Left lung (tissue), 10 donors: ENCODE data around the gene TRIM13. TPM values are rescaled to one million over a fixed set of nuclear protein-coding genes. Genes with fewer than 3 reads are reported as not detected.

Experiments
- ATAC-seq: fragments of 200-7000 bp; cut with Tn5 transposase; one replicate; pipeline ENCODE4 v1.9.1; 2020; ENCODE audit warnings: moderate library complexity
- DNase-seq, 4 donors: peaks; one replicate each; pipeline ENCODE4 v3.0.0-alpha.2; 2013 to 2020
- H3K27ac ChIP-seq, 2 donors: fragments of 200-600 bp; sonication (generic) in 1 of 2; one replicate each; pipeline versions ENCODE4 v1.5.0 to v1.8.0; 2020 to 2021
- H3K27me3 ChIP-seq, 2 donors: fragments of 200-600 bp; sonication (generic) in 1 of 2; one replicate each; pipeline versions ENCODE4 v1.5.0 to v1.8.0; 2020 to 2021
- H3K36me3 ChIP-seq, 2 donors: fragments of 200-600 bp; sonication (generic) in 1 of 2; one replicate each; pipeline versions ENCODE4 v1.5.0 to v1.8.0; 2020 to 2021
- H3K4me1 ChIP-seq, 2 donors: fragments of 200-600 bp; one replicate each; pipeline ENCODE4 v1.8.0; 2021
- H3K4me3 ChIP-seq, 2 donors: fragments of 200-600 bp; sonication (generic) in 1 of 2; one replicate each; pipeline versions ENCODE4 v1.5.0 to v1.8.0; 2020 to 2021; ENCODE audit warnings: mild to moderate bottlenecking in 1 of 2
- H3K9me3 ChIP-seq, 2 donors: fragments of 200-600 bp; sonication (generic) in 1 of 2; one replicate each; pipeline versions ENCODE4 v1.5.0 to v1.8.0; 2020 to 2021
- intact Hi-C, 2 donors: fragments of 100-400 bp; cut with DNase I; formaldehyde crosslinking; loops; one replicate each; pipeline versions ENCODE4 v1.11.2 to v1.14.2; 2022
- polyA plus RNA-seq, 6 donors: library from polyadenylated mRNA; unstranded; fragments of 120-200 nt; gene quantifications; one replicate each; pipeline ENCODE4 v1.2.1, GENCODE V29; 2013; ENCODE audit not compliant: insufficient read length in 6 of 6
- total RNA-seq, 2 donors: library from RNA; stranded (reverse); fragmentation: NEBNext Ultra II Directional; extraction: Animal tissue kit (Norgen Biotek cat#: 25700); gene quantifications; one replicate each; pipeline ENCODE4 v1.2.1, GENCODE V29; 2021
- TF ChIP-seq, protein P1 (sequence below), 2 donors: fragments of 200-600 bp; sonication (generic) in 1 of 2; IDR thresholded peaks; one replicate each; pipeline versions ENCODE4 v1.5.0 to v1.8.0; 2021; ENCODE audit warnings: antibody characterized with exemption in 2 of 2
- donor health status: DM: no; HTN: yes; CAD: no.
- donor health status: DM: no; HTN: no; CAD: no.

Gene TRIM13
- total and polyA plus RNA-seq, 8 donors = 30.5 to 55.6 (median 49.4) TPM

DNA sequence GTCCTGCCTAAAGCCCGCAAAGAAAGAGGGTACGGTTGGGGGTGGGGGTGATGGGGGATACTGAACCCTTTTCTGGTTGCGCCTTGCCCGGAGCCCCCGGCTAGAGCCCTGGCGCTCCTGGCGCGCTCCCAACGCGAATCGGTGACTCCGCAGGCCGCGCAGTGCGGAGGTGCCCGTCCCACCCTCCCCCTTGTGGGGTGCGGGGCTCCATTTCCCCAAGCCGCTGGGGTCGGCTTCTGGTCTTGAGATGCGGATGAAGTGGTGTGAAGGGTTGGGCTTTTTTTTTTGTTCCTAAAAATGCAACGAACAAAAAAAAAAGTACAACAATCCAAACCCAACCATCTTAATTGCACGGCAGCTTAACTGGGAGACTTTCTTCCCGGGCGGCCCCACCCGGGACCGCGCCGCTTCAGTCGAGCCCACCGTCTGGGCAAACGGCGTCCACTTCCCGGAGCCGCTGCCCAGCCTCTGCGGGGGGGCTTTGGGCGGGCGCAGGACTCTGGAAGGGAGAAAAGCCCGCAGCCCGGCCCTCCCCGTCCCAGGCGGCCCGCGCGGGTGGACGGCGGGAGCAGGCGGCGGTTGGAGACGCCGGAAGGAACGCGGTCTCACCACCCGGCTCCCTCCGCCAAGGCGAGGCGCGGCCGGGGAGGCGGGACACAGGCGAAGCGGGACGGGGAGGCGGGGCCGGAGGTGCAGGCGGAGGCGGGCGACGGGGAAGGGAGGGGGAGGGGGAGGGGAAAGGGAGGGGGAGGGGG, 504 bp upstream of the TRIM13 start:
- no peaks in the 10 kb centered on the region for H3K9me3 ChIP-seq

DNA sequence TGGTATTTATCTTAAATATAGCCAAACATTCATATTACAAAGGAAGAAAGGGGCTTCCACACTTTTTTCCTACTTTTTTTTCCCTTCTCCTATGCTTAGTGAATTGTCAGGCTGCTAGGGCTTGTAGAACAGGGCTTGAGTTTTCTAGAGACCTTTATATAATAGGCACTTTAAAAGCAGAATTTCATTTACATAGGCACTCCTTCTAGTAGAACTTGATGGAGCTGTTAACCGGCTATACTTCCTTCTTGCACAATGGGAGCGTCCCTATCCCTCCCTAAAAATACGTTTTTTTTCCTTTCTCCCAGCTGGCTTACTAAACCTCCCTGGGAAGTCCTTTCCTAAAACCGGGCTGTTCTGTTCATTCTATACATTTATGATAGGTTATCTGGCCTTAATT, 1.1 kb downstream of the TRIM13 start:
- Histone ChIP-seq H3K27me3 (no peaks in the 10 kb centered on the region), H3K4me3 (peak overlapping the region; percentile 76), H3K27ac (peak overlapping the region; percentile 99), H3K9me3 (no peaks in the 10 kb centered on the region), H3K4me1 (peaks cover 25 to 59% of the 10 kb centered on the region in 2 donors), H3K36me3 (peaks cover 0 to 40% of the 10 kb centered on the region in 2 donors)
- intact Hi-C loops = loop anchor here in 1 of 2 donors (5.0 kb wide), 1 partner anchor 84 kb away; no protein-coding TSS in a partner anchor
- TF ChIP-seq, protein P1, sequence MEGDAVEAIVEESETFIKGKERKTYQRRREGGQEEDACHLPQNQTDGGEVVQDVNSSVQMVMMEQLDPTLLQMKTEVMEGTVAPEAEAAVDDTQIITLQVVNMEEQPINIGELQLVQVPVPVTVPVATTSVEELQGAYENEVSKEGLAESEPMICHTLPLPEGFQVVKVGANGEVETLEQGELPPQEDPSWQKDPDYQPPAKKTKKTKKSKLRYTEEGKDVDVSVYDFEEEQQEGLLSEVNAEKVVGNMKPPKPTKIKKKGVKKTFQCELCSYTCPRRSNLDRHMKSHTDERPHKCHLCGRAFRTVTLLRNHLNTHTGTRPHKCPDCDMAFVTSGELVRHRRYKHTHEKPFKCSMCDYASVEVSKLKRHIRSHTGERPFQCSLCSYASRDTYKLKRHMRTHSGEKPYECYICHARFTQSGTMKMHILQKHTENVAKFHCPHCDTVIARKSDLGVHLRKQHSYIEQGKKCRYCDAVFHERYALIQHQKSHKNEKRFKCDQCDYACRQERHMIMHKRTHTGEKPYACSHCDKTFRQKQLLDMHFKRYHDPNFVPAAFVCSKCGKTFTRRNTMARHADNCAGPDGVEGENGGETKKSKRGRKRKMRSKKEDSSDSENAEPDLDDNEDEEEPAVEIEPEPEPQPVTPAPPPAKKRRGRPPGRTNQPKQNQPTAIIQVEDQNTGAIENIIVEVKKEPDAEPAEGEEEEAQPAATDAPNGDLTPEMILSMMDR (IDR thresholded peaks at IDR 0.05) = no peak
- peak in 1 of 4 donors; percentile 48 for DNase-seq
- ATAC-seq = peak; percentile 63

More for the DNA sequence above, 504 bp upstream of the TRIM13 start:
- Histone ChIP-seq H3K4me1 (peaks cover 22 to 43% of the 10 kb centered on the region in 2 donors), H3K4me3 (peak overlapping the region; percentile 71 to 76), H3K27ac (peak overlapping the region; percentile 95 to 99), H3K27me3 (no peaks in the 10 kb centered on the region), H3K36me3 (peaks cover 0 to 26% of the 10 kb centered on the region in 2 donors)
- peak; percentile 86 to 99 (median 94) for DNase-seq
- intact Hi-C loops = loop anchor here in 1 of 2 donors (5.0 kb wide), 1 partner anchor 86 kb away; no protein-coding TSS in a partner anchor
- TF ChIP-seq, protein P1 (IDR thresholded peaks at IDR 0.05) = no peak
- ATAC-seq = peak; percentile 82

DNA sequence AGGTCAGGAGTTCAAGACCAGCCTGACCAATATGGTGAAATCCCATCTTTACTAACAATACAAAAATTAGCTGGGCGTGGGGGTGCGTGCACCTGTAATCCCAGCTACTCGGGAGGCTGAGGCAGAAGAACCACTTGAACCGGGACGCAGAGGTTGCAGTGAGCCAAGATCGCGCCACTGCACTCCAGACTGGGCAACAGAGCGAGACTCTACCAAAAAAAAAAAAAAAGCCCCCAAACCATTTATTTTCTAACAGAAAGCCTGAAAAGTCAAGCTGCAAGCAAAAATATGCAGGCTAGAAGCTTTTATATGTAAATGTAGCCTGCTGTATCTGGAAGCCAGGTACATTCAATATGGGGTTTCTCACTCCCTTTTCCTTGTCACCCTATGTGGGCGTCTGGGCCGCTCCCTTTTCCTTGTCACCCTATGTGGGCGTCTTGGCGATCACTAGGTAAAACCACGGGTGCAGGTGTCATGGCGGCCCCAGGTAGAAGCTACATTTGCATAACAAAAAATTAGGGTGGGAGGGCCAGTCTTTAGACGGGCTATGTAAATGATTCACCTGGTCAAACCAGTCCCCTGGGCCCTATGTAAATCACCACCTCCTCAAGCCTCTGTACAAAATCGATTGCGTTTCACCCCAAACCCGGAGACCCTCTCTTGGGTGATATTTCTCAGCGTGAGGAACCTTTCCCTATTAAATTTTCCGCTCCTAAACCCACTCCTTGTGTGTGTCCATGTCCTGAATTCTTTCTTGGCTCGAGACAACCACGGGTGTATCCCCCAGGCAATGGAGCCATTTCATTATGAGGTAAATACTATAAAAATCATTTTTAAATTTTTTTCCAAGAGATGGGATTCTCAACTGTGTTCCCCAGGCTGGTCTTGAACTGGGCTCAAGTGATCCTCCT, 2.1 kb downstream of the TRIM13 start:
- intact Hi-C loops = loop anchor here in 1 of 2 donors (5.0 kb wide), 1 partner anchor 83 kb away; no protein-coding TSS in a partner anchor

DNA sequence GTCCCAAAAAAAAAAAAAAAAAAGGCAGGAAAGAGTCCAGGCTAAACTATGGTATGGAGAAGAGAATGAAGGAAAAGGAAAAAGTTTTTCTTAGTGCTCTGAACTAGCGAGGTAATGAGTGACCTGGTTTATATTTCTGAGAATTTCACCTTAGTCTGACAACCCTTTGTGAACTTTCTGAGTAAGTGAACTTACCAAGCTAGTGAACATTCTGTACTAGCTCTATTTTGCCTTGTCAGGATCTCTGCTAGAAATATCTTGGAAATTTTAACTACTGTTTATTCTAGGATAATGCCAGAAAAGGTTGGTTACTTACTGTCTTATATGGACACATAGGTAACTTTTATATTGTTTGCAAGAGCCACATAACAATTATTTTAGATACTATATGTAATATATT, 4.4 kb downstream of the TRIM13 start:
- TF ChIP-seq, protein P1 (IDR thresholded peaks at IDR 0.05) = no peak
- Histone ChIP-seq H3K27ac (no peak overlapping the region), H3K4me1 (peaks cover 26 to 72% of the 10 kb centered on the region in 2 donors), H3K27me3 (no peaks in the 10 kb centered on the region), H3K9me3 (no peaks in the 10 kb centered on the region), H3K36me3 (peaks cover 0 to 72% of the 10 kb centered on the region in 2 donors), H3K4me3 (no peak overlapping the region)
- no peak for DNase-seq
- intact Hi-C loops = no loop called here
- no peak for ATAC-seq

More for the DNA sequence above, 2.1 kb downstream of the TRIM13 start:
- ATAC-seq (no peak), DNase-seq (no peak)
- Histone ChIP-seq H3K27me3 (no peaks in the 10 kb centered on the region), H3K4me3 (peak overlapping the region; percentile 76), H3K27ac (peak overlapping the region; percentile 99), H3K36me3 (peaks cover 0 to 49% of the 10 kb centered on the region in 2 donors), H3K9me3 (no peaks in the 10 kb centered on the region), H3K4me1 (peaks cover 25 to 69% of the 10 kb centered on the region in 2 donors)
- TF ChIP-seq, protein P1 (IDR thresholded peaks at IDR 0.05) = no peak
